ENCODE data around the gene EDDM3A.
"Not testable (repeated sequence)": the region's sequence is repeated elsewhere in the genome, so short reads cannot be mapped to it uniquely, and the experiment has no call there.

EDDM3A gene

GRCh38 chr14:20745571-20746358 is at the start of gene EDDM3A:
EDDM3A (plus strand) TSS chr14:20745887; CDS start chr14:20747581, 1,694 bp downstream.
- no peak for DNase-seq

- DNase-seq, result no peak
Measured at GRCh38 chr14:20696764-20697163, 48.9 kb upstream of the EDDM3A start.

GRCh38 chr14:20697273-20698017 is 48.2 kb upstream of the EDDM3A start:
- peak; percentile 53 for DNase-seq

GRCh38 chr14:20698018-20698329 is 47.7 kb upstream of the EDDM3A start:
- DNase-seq, result no peak

- DNase-seq, result no peak
Measured at GRCh38 chr14:20698934-20699333, 46.8 kb upstream of the EDDM3A start.

- no peak for DNase-seq
Measured at GRCh38 chr14:20699931-20700330, 45.8 kb upstream of the EDDM3A start.

GRCh38 chr14:20700965-20701364 is 44.7 kb upstream of the EDDM3A start:
- DNase-seq, result not testable (repeated sequence)

- DNase-seq, result no peak
Measured at GRCh38 chr14:20706657-20707355, 38.9 kb upstream of the EDDM3A start.

GRCh38 chr14:20707622-20708021 is 38.1 kb upstream of the EDDM3A start:
- DNase-seq, result no peak

- no peak for DNase-seq
Measured at GRCh38 chr14:20711261-20711660, 34.4 kb upstream of the EDDM3A start.

- DNase-seq, result no peak
Measured at GRCh38 chr14:20711685-20712084, 34.0 kb upstream of the EDDM3A start.

GRCh38 chr14:20712904-20713303 is 32.8 kb upstream of the EDDM3A start:
- DNase-seq, result no peak

GRCh38 chr14:20714593-20715250 is 31.0 kb upstream of the EDDM3A start:
- DNase-seq, result no peak

- no peak for DNase-seq
Measured at GRCh38 chr14:20719777-20720176, 25.9 kb upstream of the EDDM3A start.

- no peak for DNase-seq
Measured at GRCh38 chr14:20720741-20721140, 24.9 kb upstream of the EDDM3A start.

- no peak for DNase-seq
Measured at GRCh38 chr14:20722016-20722415, 23.7 kb upstream of the EDDM3A start.

GRCh38 chr14:20723488-20723887 is 22.2 kb upstream of the EDDM3A start:
- no peak for DNase-seq

- DNase-seq, result not testable (repeated sequence)
Measured at GRCh38 chr14:20726121-20726520, 19.6 kb upstream of the EDDM3A start.

- DNase-seq, result no peak
Measured at GRCh38 chr14:20726531-20726930, 19.2 kb upstream of the EDDM3A start.

GRCh38 chr14:20730891-20731290 is 14.8 kb upstream of the EDDM3A start:
- no peak for DNase-seq

GRCh38 chr14:20732477-20732876 is 13.2 kb upstream of the EDDM3A start:
- DNase-seq, result no peak

- no peak for DNase-seq
Measured at GRCh38 chr14:20732979-20733635, 12.6 kb upstream of the EDDM3A start.
